Stimulated activated CD4-positive, alpha-beta T cell treated with anti-CD3 and anti-CD28 coated beads, Interleukin-4, amount 100 ng/mL, for 48 hours (primary cell): Measurements from ENCODE around the gene GPA33.

Source experiments
- DNase-seq, 2 donors: peaks; one replicate each; pipeline ENCODE4 v3.0.0-alpha.2; 2020; ENCODE audit warnings: low read depth in 2 of 2

GPA33 gene

DNA sequence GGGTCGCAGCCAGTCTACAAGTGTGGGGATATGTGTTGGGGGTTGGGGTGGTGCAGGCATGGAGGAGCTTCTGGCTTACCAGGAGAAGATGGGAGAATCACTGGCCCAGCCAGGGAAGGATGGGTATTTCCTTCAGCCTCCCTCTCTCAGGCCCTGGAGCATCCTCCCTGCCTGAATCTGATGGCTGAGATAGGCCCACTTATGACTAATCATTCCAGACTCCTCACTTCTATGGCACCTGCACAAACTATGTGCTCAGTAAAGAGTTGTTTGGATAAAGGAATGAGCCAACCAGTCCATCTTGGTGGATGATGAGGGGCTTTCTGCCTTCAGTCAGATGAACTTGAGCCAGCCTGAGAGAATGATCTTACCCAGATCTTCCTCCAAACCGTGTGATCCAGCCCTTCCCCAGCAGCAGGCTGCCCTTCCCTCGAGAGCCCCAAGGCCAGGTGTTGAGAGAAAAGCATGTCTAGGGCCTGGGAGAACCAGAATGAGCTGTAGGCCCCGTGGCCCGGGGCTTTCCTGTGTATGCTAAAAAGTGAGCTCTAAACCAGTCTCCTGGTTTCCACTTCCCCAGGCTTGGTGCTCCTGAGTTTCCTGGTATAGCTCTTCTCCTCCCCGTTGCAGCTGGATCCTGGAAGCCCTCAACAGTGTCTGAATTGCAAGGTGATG is 1.3 kb downstream of the GPA33 start:
- DNase-seq = no peak

DNA sequence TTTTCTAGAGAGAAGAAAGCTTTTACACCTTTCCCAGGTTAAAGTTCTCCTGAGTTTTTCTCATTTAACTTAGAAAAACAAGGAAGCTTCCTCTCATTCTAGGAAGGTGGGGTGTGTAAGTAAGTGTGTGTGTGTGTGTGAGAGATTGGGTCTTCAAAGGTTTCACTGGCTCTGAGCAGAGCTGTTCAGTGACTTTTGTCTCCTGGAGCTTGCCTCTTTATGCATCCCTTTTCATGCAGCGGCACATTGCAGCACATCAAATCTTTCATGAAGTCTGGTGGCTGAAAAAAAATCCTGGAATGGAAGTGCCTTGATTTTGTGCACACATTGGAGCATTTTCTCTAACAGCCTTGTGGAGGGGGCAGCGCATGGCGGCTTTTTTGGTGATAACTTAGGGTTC is 3.4 kb downstream of the GPA33 start:
- DNase-seq = no peak

DNA sequence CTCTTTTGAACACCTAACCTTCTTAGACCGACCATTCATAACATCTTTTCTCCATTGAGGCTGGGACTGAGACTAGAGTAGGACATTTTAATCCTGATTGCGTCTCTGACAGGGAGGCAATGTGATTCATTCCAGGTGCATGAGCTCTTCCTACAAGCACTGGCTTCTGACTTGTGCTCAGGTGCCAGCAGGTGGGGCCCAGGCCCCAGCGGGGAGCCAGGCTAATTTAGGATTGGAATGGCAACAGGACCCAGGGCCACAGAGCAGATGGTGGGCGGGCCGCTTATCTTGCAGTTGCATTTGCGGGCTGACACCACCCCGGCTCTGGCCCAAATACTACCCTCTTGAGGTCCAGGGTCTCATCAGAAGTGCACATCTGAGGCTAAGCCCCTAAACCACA is 4.1 kb downstream of the GPA33 start:
- no peak for DNase-seq

DNA sequence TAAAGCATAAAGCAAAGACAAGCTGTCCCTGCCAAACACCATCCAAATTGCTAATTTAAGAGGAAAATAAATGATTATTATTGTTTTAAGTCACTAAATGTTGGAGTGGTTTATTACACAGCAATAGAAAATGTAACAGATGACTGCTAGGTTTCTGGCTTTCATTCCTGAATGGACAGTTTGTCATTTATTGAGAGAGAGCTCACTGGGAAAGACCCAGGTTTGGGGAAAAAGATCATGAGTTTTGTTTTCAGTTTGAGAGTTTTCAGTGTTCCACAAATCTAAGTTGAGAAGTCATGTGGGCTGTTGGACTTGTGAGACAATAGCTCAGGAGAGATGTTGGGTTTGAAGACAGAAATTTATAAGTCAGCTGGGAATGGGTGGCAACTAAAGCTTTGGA is 5.4 kb downstream of the GPA33 start:
- no peak for DNase-seq

DNA sequence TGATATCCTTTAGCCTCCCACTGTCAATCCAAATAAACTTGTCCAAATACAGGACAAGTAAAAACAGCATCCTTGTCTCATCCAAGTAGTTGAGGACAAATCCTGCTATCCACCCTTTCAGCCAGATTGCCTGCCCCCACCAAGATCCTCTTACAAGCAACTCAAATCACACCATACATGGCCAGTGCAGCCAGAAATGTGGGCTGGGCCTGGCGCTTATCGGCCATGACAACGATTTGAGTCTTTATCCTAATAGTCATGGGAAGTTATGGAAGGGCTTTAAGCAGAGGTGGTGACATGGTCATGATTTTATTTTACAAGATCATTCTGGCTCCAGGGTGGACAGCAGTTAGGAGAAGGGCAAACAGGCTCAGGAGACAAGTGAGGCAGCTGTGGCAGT is 6.3 kb downstream of the GPA33 start:
- DNase-seq = no peak

DNA sequence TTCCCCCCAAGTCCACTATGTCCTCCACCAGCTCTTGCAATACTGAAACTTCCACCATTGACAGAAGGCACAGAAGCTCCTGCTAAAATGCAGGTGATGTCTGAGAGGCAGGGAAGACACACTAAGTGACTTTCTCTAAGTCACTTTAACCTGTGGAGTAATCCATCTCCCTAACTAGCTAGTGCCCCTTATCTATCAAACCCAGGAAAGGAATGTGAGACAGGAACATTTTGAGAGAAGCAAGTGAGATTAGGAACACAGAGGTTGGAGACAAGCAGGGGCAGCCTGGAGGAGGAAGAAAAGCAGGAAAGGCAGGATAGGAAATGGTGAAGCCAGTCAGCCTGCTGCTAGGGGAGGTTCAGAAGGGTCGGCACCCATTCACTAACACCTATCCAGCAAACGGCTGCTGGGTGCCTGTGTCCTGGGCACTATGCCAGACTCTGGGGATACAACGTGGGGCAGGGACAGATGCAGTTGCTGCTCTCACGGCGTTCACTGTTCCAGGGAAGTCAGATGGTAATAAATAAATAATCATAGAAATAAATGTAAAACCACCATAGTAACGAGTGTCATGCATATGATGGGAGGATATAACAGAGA is 7.0 kb downstream of the GPA33 start:
- DNase-seq = no peak

DNA sequence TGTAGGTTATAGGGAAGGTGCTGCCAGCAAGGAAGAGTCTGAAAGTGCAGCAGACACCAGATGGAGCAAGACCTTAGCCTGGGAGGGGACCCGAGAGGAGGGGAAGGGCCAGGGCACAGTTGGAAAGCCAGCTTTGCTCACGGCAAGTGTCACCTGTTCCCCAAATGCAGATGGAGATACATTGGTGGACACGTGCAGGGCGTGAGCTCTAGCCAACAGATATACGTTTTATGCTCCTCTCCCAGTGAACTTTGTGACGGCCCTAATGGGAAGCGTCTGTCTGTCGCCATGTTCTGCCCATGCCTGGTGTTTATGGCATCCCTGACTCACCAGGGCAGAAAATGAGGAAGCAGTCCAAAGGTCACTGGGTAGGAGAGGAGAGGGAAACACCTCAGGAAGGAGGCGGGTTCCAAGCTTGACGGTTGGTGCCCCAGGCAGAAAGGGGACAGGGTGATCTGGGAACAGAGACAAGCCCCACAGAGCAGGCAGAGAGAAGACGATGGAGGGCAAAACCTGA is 7.6 kb downstream of the GPA33 start:
- no peak for DNase-seq

DNA sequence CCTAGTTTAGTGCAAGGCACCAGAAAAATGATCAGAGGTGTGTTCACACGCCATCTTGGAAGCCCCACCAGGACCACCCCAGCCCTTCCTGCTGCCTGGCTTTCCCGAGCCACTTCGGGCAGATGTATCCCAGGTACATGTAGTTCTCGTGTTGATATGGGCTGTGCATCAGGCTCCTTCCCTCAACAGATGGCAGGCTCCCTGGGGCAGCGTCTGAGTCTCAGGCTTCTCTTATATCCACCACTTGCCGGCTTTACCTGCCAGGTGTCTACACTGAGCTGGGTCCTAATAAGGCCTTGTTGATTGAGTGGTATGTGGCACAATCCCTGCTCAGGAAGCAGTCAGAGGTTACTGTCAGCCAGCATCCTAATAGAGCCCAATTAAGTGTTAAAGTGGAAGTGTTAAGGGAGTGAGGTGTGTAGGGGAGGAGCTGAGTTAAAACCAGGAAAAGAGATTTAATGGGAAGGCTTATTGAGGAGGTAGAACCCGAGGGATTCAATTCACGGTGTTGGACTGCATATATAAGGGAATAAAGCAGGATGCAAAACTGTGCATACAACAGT is 8.5 kb downstream of the GPA33 start:
- no peak for DNase-seq

DNA sequence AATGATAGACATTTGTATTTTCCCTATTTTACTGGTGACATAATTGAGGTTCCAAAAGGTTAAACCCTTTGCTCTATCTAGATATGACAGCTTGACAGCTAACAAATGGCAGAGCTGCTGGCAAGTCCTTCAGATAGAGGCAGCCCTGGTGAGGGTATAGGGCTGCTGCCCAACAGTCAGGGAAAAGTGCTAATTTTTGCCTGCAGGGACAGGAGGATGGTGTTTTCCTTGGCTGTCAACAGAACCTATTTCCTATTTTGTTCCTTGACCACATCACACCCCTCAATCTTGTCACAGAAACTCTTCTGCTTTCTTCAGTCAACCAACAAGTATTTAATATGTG is 12.3 kb downstream of the GPA33 start:
- DNase-seq = no peak

DNA sequence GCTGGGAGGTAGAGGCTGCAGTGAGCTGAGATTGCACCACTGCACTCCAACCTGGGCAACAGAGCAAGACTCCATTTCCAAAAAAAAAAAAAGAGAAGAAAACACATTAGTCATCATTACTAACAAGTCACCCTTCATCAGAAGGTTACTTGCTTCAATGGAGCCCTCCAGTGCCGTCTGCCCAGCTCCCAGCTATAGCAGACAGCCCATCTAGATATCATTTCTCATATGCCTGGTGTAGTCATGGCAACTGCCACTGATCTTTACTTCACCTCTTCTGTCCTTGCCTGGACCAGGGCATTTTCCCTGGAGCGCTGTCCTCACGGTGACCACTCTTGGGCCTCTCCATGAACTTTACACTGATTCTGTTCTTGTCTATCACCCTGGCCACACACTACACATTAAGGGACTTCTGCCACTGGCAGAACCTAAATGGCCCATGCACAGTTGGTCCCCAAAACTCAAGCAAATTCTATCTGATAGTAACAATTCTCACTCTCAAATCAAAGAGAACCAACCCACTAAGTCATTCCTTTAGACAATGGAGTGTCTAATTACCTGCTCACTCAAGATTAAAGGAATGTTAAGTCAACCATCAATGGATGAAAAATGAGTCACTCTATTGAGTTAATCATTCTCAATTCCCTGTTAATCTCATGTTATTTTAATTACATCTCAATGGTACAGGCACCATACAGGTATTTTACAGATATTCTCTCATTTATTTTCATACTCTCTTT is 12.9 kb downstream of the GPA33 start:
- DNase-seq = no peak

DNA sequence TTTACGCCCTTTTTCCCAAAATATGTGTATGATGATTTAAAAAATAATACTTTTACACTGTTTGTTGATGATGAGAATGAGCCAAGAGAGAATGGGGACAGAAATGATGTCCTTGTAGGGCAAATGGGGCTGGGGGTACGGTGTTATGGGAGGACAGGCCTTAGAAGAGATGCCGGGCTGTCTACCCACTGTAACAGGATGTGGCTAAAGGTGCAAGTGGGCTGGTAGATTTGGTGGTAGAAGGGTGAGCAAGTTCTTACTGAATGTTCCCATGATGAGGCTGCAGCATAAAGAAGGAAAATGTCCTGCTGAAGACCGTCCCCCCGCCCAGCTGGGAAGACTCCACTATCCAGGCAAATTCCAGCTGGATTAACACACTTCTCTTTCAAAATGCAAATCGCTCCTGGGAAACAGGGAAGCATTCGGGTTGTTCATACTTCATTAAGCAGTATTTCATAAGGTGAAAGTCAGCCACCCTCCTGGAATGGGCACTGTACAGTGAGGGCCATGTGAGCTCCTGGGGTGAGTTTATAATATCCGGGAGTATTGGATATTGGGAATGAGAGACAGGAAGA is 14.0 kb downstream of the GPA33 start:
- DNase-seq = no peak

DNA sequence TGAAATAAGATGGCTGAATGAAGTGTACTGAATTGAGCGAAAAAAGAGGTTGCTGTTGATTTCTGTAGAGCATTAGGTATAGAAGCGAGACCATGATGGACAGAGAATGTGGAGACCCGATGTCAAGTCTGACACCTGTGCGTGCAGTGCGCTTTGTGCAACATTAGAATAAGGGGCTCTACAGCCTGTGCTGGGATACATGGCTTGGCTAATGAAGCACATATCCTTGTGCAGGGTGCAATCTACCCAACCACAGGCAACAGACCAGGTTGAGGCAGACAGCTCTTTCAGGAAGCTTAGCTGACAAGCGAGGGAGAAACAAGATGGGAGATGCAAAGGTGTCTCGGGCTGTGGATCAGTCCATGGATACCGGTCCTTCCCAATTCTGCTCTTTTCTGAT is 18.9 kb downstream of the GPA33 start:
- no peak for DNase-seq

DNA sequence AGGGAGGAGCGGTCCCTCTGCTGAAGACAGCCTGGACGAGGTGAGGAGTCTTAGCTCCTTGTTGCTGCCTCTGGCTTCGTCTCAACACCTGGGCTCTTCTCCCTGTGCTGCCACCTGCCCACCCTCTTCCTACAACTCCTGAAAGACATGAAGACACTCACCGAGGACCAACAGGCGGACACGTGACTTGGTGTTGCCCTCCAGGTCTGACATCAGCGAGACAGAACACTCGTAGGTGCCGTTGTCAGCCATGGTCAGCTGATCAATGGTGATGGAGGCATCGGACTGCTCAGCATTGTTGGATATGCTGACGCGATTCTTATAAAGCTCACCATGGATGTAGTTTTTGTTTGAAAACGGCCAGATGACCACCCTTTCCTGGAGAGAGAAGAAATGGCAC is 21.4 kb downstream of the GPA33 start:
- no peak for DNase-seq

DNA sequence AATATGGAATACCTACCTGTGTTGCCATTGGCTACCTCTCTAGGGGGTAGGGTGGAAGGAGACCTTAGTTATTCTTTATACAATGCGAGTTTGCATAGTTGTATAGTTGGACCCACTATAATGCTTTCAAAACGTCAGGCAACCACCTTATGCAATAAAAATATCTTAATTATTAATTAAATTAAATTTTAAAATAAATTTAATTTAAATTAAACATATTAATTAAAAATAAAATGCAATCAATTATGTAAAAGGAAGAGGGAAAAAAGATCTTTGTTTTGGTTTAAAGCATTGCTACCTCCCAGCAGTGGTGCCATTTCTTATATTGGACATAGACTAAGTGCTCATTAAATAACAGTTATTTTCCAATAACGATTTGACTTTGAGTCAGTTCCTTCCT is 22.3 kb downstream of the GPA33 start:
- DNase-seq = no peak

DNA sequence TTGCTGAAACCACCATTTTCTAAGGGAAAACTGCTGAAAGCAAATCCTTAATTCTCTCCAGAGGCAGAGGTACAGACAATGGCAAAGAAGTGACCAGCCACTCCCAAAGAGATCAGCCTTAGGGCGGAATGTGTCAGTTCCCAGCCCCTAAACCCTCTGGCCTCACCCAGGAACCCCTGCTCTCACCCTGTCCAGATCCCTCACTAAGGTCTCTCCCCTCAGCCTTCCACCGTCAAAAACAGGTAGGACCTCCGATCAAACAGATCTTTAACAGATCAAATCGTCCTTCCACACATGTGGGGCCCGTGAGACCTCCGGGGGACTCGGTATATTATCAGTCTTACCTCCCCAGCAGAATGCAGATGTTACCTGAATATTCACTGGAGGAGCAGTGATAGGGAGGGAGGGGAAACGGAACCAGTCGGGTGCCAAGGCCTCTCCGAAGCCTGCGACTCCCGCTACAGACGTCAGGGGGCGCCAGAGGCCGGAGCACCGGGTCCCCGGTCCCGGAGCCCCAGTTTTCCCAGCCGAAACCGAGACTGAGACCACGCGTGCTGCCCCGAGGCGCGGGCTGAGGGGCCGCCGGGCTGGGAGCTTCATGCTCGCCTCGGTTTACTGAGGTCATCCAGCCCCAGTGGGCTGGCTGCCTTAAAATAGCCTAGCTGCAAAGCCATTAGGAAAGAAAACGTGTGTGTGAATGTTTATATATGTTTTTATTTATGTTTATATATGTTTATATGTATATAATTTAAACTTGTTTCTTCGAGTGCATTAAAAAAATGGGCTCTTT is 23.6 kb downstream of the GPA33 start:
- peak; percentile 63 to 86 for DNase-seq

DNA sequence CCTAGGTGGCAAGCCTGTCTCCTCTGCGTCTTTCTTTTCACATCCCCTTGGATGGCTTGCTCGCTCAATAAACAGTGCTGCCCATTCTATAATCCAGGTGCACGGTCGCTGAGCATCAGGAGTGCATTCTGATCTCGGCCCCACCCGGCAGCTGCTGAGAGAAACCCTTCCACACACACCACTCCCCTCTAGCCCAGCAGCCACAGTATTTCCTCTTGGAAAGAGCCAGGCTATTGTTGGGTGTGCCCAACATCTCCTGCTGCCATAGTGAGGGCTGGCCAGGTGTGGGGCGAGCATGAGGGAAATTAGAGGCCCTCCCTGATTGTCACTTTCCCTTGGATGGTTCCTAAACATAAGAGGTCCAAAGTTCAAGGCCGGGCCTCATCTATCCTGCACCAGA is 24.7 kb downstream of the GPA33 start:
- no peak for DNase-seq

DNA sequence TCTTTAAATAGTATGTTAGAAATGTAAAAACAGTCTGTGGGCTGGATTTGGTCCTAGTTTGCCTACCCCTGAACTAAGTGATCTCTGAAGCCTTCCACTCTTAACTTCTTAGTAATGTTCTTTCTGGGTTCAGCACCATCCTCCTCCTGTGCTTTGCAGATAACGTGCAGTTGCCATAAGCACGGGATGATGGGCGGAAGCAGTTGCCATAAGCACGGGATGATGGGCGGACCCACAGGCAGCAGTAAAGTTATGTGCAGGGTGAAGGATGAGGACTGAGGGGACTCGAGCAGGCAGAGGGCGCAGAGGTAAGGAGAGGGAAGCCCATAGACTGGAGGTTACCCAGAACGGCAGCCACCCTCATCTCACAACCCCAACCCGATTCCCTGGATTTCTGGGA is 25.6 kb downstream of the GPA33 start:
- DNase-seq = no peak

DNA sequence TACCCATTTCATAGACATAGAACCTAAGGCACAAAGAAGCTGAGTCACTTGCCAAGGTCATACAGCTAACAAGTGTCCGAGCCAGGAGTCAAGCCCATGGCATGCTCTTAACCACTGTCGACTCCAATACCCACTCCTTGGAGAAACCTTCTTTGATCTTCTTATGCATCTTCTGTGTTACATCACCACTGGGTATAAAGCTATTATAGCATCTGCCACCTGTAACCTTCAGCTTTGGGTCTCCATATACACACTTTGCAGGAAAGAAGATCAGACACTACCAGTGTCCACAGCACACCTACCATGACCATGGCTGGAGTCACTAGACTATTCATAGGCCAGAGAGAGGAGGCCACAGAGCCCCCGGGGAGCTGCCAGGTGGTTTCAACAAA is 29.1 kb downstream of the GPA33 start:
- no peak for DNase-seq

DNA sequence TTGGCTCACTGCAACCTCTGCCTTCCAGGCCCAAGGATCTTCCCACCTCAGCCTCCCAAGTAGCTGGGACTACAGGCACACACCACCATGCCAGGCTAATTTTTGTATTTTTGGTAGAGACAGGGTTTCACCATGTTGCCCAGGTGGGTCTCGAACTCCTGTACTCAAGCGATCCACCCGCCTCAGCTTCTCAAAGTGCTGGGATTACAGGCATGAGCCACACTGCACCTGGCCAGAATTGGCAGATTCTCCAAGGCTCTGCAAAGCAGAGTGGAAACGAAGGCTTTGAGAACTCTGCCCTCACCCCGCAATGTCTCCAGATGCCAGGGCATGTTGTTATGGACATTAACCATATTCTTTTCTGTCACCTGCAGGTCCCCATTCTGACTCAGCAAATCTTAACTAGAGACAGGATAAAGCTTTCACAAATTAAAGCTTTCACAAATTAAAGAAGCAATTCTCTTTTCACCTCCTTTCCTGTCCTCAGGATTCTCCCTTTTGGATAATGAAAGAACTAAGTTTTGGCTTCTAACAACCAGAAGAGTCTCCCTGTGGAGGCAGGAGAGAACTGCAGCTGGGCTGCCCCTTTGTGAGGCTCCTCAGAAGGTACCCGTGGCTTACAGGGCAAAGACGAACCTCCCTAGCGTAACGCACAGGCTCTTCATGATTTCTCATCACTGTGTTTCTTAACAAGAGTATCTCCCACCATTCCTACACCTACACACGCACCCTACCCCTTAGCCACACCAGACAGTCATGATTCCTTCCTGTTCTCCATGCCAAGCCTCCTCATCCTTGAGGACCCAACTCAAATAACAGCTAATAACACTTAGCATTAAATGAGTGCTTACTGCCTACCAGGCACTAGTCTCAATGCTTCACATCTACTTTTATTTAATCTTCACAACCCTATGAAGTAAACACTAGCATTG is 29.8 kb downstream of the GPA33 start:
- no peak for DNase-seq

DNA sequence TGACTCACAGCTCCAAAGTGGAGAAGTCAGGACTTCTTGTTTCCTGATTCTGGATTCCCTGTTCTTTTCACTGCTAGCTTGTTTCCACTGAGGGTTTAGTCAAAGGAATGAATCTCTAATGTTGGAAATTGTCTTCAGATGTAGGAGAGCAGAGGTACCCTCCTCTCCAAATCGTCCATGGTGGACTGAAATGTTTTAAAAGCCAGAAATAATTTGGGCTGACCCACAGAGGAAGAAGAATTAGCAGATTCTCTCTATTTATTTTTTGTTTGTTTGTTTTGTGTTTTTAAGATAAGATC is 30.4 kb downstream of the GPA33 start:
- DNase-seq = no peak
